ENCODE measurements around the gene KYAT1.
A peak's percentile ranks its signal among the peaks of the same experiment; 100 is the strongest.
"Not testable (repeated sequence)": the region's sequence is repeated elsewhere in the genome, so short reads cannot be mapped to it uniquely, and the experiment has no call there.

KYAT1 gene

DNA sequence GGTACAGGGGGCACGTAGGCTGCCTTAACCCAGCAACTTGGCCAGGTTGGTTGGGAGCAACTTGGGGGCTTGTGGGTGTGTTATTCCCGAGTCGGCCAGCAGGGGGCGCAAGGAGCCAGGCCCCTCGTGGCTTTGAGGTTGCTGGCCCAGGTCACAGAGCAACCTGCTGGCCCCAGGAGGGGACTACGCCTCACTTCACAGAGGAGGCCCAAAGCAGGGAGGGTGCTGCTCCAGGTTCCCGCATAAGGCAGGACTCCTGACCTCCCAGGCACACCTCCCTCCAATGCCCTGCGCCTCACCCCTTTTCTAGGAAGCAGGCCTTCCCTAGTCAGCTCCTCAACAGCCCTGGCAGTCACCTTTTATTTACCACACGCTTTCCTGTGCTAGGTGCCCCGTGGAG, 18.1 kb downstream of the KYAT1 start:
- no peak for TF ChIP-seq Cebpa-rat (IDR thresholded peaks at IDR 0.05)
- Histone ChIP-seq H3K27ac (no peak overlapping the region), H3K4me2 (peak overlapping the region; percentile 36; the same call in 1 of the 2 replicates)

DNA sequence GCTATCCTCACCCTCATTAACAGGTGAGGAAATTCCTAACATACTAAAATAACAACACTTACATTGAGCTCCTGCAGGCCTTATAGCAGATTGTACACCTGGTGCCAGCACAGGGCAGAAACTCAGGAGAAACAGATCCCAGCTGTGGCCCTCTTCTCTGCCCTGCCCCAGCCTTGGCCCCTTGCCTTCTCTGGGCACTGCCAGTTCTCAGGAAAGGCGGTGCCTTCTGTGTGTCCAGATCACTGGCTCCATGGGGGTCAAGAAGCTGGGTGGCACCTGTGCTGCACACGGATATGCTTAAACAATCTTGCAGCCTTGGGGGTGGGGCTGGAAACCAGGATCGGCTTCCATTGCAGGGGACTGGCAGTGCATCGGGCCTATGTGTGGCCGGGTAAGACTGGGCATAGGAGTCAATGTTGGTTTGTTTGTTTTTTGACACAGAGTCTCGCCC, 19.3 kb downstream of the KYAT1 start:
- H3K4me3 ChIP-seq = no peak overlapping the region
- peaks cover 9% of the 10 kb centered on the region; the same call in 1 of the 2 replicates for H3K4me1 ChIP-seq
- H3K27me3 ChIP-seq = no peaks in the 10 kb centered on the region
- no peak for TF ChIP-seq Cebpa-rat (IDR thresholded peaks at IDR 0.05)
- H3K9me3 ChIP-seq = no peaks in the 10 kb centered on the region
- no peak overlapping the region for H3K4me2 ChIP-seq
- H3K36me3 ChIP-seq = 0 out of 2 replicates have a peak, but pooled peaks cover 5% of the 10 kb centered on the region
- no peak overlapping the region for H3K9ac ChIP-seq
- no peaks in the 10 kb centered on the region for H4K20me1 ChIP-seq
- no peak overlapping the region for H3K27ac ChIP-seq

More for the DNA sequence above, 18.1 kb downstream of the KYAT1 start:
- Histone ChIP-seq H3K4me1 (peaks cover 16% of the 10 kb centered on the region), H3K4me3 (no peak overlapping the region), H3K27me3 (no peaks in the 10 kb centered on the region), H3K36me3 (0 out of 2 replicates have a peak, but pooled peaks cover 5% of the 10 kb centered on the region), H3K9me3 (no peaks in the 10 kb centered on the region), H4K20me1 (no peaks in the 10 kb centered on the region), H3K9ac (no peak overlapping the region)

DNA sequence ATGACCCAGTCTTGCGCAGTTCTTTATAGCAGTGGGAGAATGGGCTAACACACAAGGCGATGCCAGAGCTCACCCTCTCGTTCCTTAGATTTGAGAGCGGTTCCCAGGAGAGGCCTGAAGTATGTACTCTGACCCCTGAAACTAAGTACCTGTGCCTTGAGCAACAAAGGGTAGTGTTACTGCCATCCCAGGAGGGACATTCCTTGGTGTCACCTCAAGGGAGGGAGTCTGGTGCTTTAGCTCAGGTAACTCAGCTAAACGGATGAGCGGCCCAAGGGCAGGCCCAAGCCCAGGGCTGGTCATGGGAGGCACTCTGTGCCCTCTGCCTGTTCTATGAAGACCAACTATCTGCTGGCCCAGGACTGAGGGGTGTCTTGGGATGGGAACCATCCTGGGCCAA, 20.2 kb downstream of the KYAT1 start:
- Histone ChIP-seq H4K20me1 (no peaks in the 10 kb centered on the region), H3K27ac (no peak overlapping the region), H3K36me3 (0 out of 2 replicates have a peak, but pooled peaks cover 5% of the 10 kb centered on the region), H3K4me3 (no peak overlapping the region), H3K4me1 (peaks cover 4% of the 10 kb centered on the region; the same call in 1 of the 2 replicates), H3K9me3 (no peaks in the 10 kb centered on the region), H3K27me3 (no peaks in the 10 kb centered on the region), H3K9ac (no peak overlapping the region), H3K4me2 (no peak overlapping the region)
- no peak for TF ChIP-seq Cebpa-rat (IDR thresholded peaks at IDR 0.05)

DNA sequence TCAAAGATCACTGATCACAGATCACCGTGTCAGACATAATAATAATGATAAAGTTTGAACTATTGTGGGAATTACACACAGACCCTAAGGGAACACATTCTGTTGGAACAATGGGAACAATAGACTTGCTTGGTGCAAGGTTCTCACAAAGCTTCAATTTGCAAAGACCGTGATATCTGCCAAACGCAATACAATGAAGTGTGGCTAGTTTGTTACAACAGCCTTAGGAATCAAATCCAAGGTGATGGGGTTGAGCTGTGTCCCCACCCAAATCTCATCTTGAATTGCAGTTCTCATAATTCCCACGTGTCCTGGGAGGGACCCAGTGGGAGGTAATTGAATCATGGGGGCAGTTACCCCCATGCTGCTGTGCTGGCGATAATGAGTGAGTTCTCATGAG, 20.8 kb downstream of the KYAT1 start:
- H3K9me3 ChIP-seq = no peaks in the 10 kb centered on the region
- no peak overlapping the region for H3K9ac ChIP-seq
- no peaks in the 10 kb centered on the region for H4K20me1 ChIP-seq
- 0 out of 2 replicates have a peak, but pooled peaks cover 5% of the 10 kb centered on the region for H3K36me3 ChIP-seq
- H3K4me3 ChIP-seq = no peak overlapping the region
- H3K4me1 ChIP-seq = peaks cover 4% of the 10 kb centered on the region; the same call in 1 of the 2 replicates
- H3K27me3 ChIP-seq = no peaks in the 10 kb centered on the region
- H3K4me2 ChIP-seq = no peak overlapping the region
- no peak overlapping the region for H3K27ac ChIP-seq
- TF ChIP-seq Cebpa-rat (IDR thresholded peaks at IDR 0.05) = no peak

DNA sequence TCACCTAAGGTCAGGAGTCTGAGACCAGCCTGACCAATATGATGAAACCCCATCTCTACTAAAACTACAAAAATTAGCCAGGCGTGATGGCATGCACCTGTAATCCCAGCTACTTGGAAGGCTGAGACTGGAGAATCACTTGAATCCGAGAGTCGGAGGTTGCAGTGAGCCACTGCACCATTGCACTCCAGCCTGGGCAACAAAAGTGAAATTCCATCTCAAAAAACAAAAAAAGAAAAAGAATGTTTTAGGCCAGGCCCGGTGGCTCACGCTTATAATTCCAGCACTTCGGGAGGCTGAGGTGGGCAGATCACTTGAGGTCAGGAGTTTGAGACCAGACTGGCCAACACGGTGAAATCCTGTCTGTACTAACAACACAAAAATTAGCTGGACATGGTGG, 23.3 kb downstream of the KYAT1 start:
- not testable (repeated sequence) for H3K4me1 ChIP-seq, H3K9me3 ChIP-seq, H3K4me3 ChIP-seq, H3K4me2 ChIP-seq, H3K36me3 ChIP-seq, H3K27ac ChIP-seq, H3K27me3 ChIP-seq, H3K9ac ChIP-seq, H4K20me1 ChIP-seq

DNA sequence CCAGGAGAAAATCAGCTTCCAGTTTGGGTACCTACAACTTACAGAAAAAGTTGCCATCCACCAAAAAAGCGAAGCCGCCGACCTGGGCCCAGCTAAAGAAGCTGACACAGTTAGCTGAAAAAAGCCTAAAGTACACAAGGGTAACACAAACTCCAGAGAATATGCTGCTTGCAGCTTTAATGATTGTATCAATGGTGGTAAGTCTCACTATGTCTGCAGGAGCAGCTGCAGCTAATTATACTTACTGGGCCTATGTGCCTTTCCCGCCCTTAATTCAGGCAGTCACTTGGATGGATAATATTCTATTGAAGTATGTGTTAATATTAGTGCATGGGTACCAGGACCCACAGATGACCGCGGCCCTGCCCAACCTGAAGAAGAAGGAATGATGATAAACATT, 27.3 kb downstream of the KYAT1 start:
- H4K20me1 ChIP-seq, H3K4me1 ChIP-seq, H3K4me3 ChIP-seq, H3K27me3 ChIP-seq, H3K27ac ChIP-seq, H3K4me2 ChIP-seq, H3K9ac ChIP-seq, H3K36me3 ChIP-seq: not testable (repeated sequence)
- H3K9me3 ChIP-seq = peaks cover 10% of the 10 kb centered on the region

DNA sequence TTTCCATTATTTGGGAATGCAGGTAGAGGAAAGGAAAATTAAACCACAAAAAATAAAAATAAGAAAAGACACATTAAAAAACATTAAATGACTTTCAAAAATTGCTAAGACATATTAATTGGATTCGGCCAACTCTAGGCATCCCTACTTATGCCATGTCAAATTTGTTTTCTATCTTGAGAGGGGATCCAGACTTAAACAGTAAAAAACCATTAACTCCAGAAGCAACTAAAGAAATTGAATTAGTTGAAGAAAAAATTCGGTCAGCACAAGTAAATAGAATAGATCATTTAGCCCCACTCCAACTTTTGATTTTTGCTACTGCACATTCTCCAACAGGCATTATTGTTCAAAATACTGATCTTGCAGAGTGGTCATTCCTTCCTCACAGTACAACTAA, 29.1 kb downstream of the KYAT1 start:
- not testable (repeated sequence) for H3K4me1 ChIP-seq

DNA sequence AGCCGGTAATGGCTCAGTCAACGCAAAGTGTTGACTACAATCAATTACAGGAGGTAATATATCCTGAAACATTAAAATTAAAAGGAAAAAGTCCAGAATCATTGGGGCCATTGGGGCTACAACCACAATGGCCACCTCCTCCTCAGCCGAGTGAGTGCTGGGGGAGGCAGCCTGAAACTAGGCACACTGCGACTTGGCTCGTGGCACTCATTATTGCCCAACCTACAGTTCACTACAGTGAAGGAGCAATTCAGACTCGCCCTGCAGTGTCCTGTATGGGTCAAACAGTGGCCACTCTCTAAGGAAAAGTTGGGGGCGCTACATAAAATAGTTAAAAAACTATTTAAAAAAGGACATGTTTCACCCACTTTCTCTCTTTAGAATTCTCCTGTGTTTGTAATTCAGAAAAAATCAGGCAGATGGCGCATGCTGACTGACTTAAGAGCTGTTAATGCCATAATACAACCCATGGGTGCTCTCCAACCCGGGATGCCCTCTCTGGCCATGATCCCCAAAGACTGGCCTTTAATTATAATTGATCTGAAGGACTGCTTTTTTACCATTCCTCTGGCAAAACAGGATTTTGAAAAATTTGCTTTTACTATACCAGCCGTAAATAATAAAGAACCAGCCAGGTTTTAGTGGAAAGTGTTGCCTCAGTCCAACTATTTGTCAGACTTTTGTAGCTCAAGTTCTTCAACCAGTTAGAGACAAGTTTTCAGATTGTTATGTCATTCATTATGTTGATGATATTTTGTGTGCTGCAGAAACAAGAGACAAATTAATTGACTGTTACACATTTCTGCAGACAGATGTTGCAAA, 29.8 kb downstream of the KYAT1 start:
- not testable (repeated sequence) for H3K4me2 ChIP-seq, H4K20me1 ChIP-seq, H3K27me3 ChIP-seq, H3K9ac ChIP-seq, H3K36me3 ChIP-seq, H3K27ac ChIP-seq, H3K4me1 ChIP-seq, H3K4me3 ChIP-seq
- H3K9me3 ChIP-seq = peaks cover 16% of the 10 kb centered on the region

More for the DNA sequence above, 29.1 kb downstream of the KYAT1 start:
- not testable (repeated sequence) for H4K20me1 ChIP-seq, H3K27me3 ChIP-seq, H3K9ac ChIP-seq, H3K36me3 ChIP-seq, H3K27ac ChIP-seq, H3K4me3 ChIP-seq, H3K4me2 ChIP-seq
- H3K9me3 ChIP-seq = peaks cover 16% of the 10 kb centered on the region

DNA sequence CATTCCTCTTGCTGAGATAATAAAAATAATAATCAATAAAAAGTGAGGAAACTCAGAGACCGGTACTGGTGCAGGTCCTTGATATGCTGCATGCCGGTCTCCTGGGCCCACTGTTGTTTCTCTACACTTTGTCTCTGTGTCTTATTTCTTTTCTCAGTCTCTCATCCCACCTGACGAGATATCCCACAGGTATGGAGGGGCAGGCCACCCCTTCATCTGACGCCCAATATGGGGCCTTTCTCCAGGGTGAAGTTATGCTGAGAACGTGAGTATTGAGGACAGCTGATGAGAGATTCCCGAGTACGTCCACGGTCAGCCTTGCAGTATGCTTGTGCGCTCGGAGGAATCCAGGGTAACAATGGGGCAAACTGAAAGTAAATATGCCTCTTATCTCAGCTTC, 30.7 kb downstream of the KYAT1 start:
- not testable (repeated sequence) for H3K27ac ChIP-seq, H3K4me3 ChIP-seq, H3K9ac ChIP-seq, H3K36me3 ChIP-seq, H3K27me3 ChIP-seq, H3K4me2 ChIP-seq
- peaks cover 15% of the 10 kb centered on the region for H3K4me1 ChIP-seq
- H4K20me1 ChIP-seq = peaks cover 13% of the 10 kb centered on the region
- H3K9me3 ChIP-seq = peaks cover 16% of the 10 kb centered on the region

DNA sequence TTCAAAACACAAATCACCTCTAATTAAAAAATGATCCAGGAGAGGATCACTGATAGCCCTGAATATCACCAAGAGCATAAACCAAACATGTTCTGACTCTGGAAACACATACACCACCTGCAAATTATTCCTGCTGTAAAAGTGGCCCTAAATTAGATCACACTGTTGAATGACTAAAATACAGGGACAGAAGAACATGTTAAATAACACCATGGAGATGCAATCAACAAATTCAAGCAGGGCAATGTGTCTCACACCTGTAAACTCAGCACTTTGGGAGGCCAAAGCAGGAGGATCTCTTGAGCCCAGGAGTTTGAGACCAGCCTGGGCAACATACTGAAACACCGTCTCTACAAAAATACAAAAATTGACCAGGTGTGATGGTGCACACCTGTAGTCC, 33.9 kb downstream of the KYAT1 start:
- no peak for TF ChIP-seq Cebpa-rat (IDR thresholded peaks at IDR 0.05)
- H3K36me3 ChIP-seq = peaks cover 14% of the 10 kb centered on the region
- no peak overlapping the region for H3K27ac ChIP-seq
- H3K9ac ChIP-seq = no peak overlapping the region
- peaks cover 16% of the 10 kb centered on the region for H3K9me3 ChIP-seq
- H3K4me1 ChIP-seq = peaks cover 30% of the 10 kb centered on the region
- no peak overlapping the region for H3K4me3 ChIP-seq
- H3K4me2 ChIP-seq = no peak overlapping the region
- H3K27me3 ChIP-seq = no peaks in the 10 kb centered on the region
- peaks cover 23% of the 10 kb centered on the region for H4K20me1 ChIP-seq

DNA sequence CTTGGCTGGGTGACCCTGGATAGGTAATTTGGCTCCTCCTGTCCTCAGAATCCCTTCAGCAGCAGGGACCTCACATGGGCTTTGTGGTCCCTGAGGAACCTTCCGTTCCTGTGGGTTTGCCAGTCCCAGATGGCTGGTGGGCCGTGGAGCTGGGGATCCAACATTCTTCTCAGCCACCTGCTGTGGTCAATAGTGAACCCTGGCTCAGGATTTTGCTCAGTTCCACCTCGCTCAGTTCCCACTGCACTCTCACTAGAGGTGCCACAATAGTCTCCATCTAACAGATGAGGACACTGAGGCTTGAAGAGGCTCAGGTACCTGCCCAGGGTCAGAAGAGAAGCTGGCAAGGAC, 35.1 kb downstream of the KYAT1 start:
- no peak for TF ChIP-seq Cebpa-rat (IDR thresholded peaks at IDR 0.05)
- H4K20me1 ChIP-seq = peaks cover 23% of the 10 kb centered on the region
- peak overlapping the region; percentile 73 for H3K4me2 ChIP-seq
- H3K27me3 ChIP-seq = no peaks in the 10 kb centered on the region
- peaks cover 16% of the 10 kb centered on the region for H3K9me3 ChIP-seq
- H3K9ac ChIP-seq = no peak overlapping the region
- peak overlapping the region; percentile 58 for H3K27ac ChIP-seq
- H3K36me3 ChIP-seq = peaks cover 25% of the 10 kb centered on the region
- no peak overlapping the region for H3K4me3 ChIP-seq
- H3K4me1 ChIP-seq = peaks cover 33% of the 10 kb centered on the region

All from BLaER1 (cell line).